ENCODE results near the gene HIPK2.

HIPK2 gene

DNA sequence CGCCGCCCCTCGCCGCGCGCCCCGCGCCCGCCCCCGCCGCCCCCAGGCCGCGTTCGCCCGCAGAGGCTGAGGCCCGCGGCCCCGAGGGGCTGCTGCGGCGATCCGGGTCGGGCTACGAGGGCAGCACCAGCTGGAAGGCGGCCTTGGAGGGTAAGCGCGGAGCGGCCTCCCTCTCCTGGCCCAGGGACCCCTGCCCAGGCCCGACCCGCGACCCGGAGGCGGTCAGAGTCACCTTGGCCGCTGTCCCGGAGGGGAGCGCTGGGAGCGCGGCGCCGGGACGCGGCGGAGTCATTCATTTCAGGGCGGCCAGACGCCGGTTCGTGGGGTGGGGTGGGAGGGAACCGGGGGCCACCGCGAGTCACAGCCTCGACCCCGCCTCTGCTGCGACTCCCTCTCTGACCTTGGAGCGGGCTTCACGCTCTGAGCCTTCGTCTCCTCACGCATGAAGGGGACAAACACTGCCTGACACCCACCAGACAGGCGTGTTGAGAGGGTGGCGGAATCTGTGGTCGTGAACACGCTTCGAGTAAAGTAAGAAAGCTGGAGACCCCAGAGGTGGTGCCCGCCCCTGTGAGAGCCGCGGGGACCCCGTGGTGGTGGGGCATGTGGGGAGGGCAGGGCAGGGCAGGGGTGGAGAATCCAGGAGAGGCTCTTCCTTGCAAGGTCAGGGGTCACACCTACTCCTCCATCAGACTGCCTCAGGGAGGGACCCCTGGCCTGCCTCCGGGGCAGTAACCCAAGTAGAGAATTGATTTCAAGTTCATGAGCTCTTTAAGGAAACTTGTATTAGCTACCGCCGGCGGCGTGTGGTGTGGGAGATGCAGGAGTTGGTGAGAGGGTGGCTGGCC lies 253.6 kb downstream of the HIPK2 start:
- no peak for DNase-seq

DNA sequence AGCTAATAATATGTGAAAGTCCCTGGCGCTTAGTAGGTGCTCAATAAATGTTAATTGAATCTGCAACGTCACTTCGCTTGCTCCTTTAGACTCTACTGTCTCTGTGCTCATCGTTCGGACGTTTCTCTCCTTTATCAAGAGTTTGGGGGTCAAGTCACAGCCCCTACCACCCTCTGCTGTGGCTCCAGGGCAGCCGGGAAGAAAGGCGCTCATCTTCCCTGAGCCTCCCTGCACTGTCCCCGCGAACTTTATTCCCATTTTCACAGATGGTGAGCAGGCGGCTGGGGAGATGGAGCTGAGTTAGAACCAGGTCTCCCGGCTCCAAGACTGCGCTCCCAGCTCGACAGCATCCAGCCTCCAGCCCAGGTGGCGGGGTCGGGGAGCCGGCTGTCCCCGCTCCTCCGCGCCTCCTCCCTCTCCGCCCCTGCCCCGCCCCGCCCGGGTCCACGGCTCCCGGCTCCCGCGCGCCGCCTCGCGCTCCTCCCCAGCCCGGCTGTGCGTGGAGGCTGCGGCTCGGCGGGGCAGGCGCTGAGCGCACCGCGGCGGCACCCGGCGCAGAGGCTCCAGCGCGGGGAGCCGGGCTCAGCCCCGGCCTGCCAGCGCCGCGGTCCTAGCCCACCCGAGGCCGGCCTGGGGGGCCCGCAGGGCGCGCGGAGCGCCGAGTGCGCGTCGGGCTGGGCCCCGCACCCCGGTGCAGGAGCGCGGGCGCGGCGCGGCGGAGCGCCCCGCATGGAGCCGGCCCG lies 254.4 kb downstream of the HIPK2 start, which contains the start of gene CLEC2L:
TSS of gene CLEC2L (plus strand) at position 487 of the 743 bp plus-strand sequence. CDS start at position 730, 243 bp downstream.
- no peak for DNase-seq

DNA sequence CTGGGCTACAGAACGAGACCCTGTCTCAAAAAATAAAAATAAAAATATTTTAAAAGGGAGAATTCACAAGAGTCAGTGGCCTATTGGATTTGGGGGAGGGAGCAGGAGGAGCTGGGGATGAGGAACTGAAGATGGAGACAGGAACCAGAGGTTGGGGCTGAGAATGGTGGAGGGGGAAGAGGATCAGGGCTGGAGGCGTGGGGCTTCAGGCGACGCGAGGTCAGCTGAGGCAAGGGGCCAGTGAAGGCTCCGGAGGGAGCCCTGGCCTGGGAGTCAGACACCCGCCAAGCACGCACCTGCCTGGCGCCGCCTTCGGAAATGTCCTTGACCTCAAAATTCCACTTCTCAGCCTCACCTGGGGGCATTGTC lies 255.0 kb downstream of the HIPK2 start:
- DNase-seq: no peak

- DNase-seq: no peak
Measured at GRCh38 chr7:139521439-139521838, 256.4 kb downstream of the HIPK2 start.

DNA sequence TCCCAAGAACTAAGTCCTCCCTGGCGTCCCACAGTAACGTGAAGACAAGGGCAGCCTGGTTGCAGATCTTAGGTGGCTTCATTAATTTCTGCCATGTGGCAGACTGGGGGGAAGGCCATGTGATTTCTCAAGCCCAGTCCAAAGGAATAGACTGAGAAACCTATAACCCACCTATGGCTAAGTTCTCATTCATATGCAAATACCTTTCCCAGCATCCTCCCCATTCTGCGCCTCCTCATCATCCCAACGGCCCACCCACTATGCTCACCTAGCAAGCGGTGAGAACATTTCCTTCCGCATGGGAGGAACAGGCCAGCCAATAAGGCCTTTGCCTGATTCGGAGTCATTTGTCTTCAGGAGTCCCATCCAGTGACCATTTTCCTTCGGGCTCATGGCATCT lies 262.5 kb downstream of the HIPK2 start:
- DNase-seq: no peak

Measured in activated CD4-positive, alpha-beta T cell treated with anti-CD3 and anti-CD28 coated beads, Interleukin-2, amount 50 U/mL, for 4 hours (primary cell).